ENCODE measurements around the gene BRME1.
A peak's percentile ranks its signal among the peaks of the same experiment; 100 is the strongest.
"Not testable (repeated sequence)": the region's sequence is repeated elsewhere in the genome, so short reads cannot be mapped to it uniquely, and the experiment has no call there.

Gene BRME1

DNA sequence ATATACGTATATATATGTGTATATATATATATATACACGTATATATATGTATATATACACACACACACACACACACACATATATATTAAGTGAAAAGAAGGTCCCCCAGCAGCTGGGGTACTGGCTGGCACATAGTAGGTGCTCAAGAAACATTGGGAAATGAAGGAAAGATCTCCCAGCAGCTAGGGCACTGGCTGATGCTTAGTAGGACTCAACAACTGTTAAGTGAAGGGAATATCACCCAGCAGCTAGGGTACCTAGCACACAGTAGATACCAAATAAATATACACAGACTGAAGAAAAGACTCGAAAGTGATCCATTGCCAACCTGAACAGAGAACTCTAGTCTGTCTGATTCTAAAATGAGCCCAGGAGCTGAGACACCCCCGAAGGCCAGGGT lies 20.1 kb upstream of the BRME1 start:
- no peak for DNase-seq (ENCODE audit: low read depth)

- DNase-seq (ENCODE audit: low read depth): no peak
These were observed 17.5 kb upstream of the BRME1 start for GRCh38 chr19:13923194-13923987.

GRCh38 chr19:13922118-13922517 lies 16.2 kb upstream of the BRME1 start:
- not testable (repeated sequence) for DNase-seq (ENCODE audit: low read depth)

- DNase-seq (ENCODE audit: low read depth): peak; percentile 77
These were observed 15.2 kb upstream of the BRME1 start for GRCh38 chr19:13920940-13921747.

DNA sequence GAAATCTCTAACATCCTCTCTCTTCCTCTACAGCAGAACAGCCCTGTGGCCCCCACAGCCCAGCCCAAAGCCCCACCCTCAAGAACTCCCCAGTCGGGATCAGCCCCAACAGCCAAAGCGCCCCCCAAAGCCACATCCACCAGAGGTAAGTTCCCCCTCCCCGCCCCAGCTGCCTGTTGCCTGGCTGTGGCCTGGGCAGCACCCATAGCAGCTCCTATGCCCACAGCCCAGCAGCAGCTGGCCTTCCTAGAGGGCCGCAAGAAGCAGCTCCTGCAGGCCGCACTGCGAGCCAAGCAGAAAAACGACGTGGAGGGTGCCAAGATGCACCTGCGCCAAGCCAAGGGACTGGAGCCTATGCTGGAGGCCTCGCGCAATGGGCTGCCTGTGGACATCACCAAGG lies 14.6 kb upstream of the BRME1 start:
- no peak for DNase-seq (ENCODE audit: low read depth)

DNA sequence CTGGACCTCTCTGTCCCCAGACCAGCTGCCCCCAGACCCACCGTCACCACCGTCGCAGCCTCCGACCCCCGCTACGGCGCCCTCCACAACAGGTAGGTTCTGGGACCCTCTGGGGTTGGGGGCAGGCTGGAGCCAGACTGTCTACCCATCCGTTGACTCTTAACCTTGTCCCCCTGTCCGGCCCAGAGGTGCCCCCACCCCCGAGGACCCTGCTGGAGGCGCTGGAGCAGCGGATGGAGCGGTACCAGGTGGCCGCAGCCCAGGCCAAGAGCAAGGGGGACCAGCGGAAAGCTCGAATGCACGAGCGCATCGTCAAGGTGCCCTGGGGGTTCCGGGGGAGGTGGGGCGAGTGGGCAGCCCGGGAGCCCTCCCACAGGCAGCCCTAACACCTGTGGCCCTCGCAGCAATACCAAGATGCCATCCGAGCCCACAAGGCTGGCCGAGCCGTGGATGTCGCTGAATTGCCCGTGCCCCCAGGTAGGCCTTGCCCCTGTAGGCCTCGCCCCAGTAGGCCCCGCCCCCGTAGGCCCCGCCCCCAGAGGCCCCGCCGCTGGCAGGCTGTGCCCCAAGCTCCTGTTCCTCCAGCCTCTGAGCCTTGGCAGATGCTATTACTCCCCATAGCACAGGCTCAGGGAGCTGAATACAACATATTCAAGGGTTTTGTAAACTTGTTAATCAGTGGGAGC lies 13.0 kb upstream of the BRME1 start:
- no peak for DNase-seq (ENCODE audit: low read depth)

- DNase-seq (ENCODE audit: low read depth): no peak
These were observed 12.0 kb upstream of the BRME1 start for GRCh38 chr19:13917888-13918406.

DNA sequence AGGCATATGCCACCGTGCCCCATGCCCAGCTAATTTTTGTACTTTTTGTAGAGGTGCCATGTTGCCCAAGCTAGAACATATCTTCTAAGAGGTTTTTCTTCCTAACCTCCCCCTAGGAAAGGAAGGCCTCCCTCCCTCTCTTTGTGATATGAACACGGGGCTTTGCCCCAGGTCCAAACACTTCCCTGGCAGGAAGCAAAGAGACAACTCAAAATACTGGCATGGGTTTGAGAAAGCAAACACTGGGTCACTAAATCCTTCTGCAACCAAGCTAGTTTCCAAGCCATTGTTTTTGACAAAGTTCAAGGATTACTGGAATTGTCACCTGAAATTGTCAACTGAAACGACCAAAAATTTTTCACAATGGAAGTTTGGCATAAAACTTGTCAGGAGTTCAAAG lies 8.9 kb upstream of the BRME1 start:
- DNase-seq (ENCODE audit: low read depth): no peak

GRCh38 chr19:13913352-13913751 lies 7.4 kb upstream of the BRME1 start:
- no peak for DNase-seq (ENCODE audit: low read depth)

DNA sequence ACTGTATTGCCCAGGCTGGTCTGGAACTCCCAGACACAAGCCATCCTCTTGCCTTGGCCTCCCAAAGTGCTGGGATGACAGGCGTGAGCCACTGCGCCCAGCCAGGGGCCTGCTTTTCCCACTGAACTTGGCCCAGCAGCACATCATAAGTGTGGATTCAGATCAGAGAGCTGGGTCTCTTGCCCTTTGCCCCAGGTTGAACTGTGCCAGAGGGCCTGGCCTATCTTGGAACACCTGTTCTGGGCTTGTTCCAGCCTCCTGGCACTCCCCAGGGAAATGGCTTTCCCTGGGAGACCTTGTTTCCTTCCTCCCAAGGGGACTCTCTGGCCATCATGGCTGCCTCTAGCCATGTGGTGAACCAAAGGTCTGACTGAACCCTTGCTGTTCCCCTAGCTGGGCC lies 3.5 kb upstream of the BRME1 start:
- DNase-seq (ENCODE audit: low read depth): no peak

- no peak for DNase-seq (ENCODE audit: low read depth)
These were observed 2.8 kb upstream of the BRME1 start for GRCh38 chr19:13908674-13909073.

DNA sequence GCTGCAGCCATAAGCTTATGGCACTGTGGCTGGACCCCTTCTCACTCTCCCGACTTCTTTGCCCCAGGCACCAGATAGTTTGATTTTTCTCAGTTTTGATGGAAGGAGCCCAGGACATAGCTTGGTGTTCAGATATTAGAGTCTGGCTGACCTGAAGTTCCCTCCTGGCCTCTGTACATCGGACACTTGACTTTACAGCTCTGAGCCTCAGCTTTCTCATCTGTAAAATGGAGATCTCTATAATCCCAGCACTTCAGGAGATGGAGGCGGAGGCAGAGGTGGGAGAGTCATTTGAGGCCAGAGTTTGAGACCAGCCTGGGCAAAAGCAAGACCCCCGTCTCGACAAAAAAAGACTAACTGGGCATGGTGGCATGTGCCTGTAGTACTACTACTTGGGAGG lies 993 bp upstream of the BRME1 start:
- DNase-seq (ENCODE audit: low read depth): no peak

GRCh38 chr19:13906521-13906904 lies 596 bp upstream of the BRME1 start:
- DNase-seq (ENCODE audit: low read depth): no peak

- no peak for DNase-seq (ENCODE audit: low read depth)
These were observed 2.8 kb downstream of the BRME1 start for GRCh38 chr19:13902993-13903555.

GRCh38 chr19:13899912-13900584 lies 5.9 kb downstream of the BRME1 start:
- peak; percentile 60 for DNase-seq (ENCODE audit: low read depth)

DNA sequence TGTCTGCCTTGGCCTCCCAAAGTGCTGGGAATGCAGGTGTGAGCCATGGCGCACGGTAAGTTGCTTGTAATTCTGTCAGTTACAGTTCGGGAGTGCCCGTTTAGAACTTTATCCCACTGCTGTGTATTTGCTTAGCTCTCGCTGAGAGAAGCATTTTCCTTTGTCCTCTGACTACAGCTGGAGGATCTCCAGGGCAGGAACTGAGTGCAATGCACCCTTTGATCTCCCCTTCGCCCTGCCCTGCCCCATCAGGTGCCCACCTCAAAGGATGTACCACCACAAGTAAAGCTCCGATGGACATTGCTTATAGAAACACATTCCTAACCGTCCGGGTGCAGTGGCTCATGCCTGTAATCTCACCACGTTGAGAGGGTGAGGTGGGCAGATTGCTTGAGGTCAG lies 6.5 kb downstream of the BRME1 start:
- DNase-seq (ENCODE audit: low read depth): no peak

GRCh38 chr19:13896227-13896626 lies 9.7 kb downstream of the BRME1 start:
- DNase-seq (ENCODE audit: low read depth): no peak

GRCh38 chr19:13894552-13894951 lies 11.4 kb downstream of the BRME1 start:
- no peak for DNase-seq (ENCODE audit: low read depth)

DNA sequence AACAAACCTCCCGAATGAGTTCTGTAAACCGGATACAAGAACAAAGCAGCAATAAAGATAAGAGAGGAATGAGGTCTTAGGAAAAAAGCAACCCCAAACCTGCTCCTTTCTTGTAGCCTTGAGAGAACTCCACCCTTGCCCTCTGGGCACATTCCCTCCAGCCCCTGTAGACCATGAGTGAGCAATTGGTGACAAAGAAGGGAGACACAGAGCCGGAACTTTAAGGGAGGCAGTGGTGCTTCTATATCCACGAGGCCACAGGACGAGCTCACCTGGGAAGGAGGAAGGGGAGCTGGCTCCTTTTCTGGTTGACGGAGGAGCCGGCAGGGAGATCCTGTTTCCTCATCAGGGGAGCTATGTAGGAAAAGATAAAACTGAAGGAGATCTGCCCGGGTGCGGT lies 13.0 kb downstream of the BRME1 start:
- DNase-seq (ENCODE audit: low read depth): no peak

- no peak for DNase-seq (ENCODE audit: low read depth)
These were observed 15.8 kb downstream of the BRME1 start for GRCh38 chr19:13890136-13890535.

DNA sequence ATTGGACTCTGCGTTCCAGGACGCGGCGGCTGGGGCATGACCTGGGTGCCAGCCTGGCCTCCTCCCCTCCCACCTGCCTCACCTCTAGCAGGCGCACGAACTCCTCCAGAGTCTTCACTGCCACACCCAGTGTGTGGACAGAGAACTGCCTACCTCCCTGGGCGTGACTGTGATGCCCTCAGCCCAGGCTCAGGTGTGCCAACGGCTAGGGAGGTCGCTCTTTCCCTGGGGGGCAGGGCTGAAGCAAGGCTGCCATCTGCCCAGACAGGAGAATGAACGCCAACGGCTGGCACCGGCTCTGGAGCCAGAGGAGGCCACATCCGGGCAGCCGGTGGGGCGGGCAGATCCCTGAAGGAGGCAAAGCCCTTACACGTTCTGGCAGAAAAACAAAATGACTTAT lies 17.6 kb downstream of the BRME1 start:
- no peak for DNase-seq (ENCODE audit: low read depth)

DNA sequence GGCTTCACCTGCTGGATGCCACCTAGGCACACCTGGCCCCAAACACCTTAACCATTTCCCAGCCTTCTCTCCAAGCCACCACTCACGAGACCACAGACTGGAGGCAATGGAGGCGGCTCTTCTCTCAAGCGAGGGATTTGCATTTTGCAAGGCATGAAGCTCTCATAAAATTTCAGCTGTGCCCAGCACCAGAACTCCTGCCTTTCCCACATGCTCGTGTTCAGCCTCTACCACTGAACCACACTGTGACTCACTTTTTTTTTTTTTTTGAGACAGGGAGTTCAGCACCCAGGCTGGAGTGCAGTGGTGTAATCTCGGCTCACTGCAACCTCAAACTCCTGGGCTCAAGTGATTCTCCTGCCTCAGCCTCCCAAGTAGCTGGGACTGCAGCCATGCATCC lies 18.4 kb downstream of the BRME1 start:
- peak; percentile 70 for DNase-seq (ENCODE audit: low read depth)

All from EH (cell line).